ENCODE measurements around the gene MAN1C1.

DNA sequence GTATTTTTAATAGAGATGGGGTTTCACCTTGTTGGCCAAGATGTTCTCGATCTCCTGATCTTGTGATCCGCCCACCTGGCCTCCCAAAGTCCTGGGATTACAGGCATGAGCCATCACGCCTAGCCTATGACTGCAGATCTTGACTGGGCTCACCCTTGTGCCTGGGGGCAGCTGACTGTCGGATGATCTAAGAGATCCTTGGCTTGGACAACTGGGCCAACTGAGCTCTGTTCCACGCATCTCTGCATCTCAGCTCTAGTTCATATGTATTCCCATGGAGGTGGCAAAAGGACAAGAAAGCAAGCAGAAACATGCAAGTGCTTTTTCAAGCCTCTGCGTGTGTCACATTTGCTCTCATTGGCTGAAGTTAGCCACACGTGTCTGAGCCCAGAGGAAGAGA lies 107.6 kb downstream of the MAN1C1 start:
- TF ChIP-seq, protein P1, sequence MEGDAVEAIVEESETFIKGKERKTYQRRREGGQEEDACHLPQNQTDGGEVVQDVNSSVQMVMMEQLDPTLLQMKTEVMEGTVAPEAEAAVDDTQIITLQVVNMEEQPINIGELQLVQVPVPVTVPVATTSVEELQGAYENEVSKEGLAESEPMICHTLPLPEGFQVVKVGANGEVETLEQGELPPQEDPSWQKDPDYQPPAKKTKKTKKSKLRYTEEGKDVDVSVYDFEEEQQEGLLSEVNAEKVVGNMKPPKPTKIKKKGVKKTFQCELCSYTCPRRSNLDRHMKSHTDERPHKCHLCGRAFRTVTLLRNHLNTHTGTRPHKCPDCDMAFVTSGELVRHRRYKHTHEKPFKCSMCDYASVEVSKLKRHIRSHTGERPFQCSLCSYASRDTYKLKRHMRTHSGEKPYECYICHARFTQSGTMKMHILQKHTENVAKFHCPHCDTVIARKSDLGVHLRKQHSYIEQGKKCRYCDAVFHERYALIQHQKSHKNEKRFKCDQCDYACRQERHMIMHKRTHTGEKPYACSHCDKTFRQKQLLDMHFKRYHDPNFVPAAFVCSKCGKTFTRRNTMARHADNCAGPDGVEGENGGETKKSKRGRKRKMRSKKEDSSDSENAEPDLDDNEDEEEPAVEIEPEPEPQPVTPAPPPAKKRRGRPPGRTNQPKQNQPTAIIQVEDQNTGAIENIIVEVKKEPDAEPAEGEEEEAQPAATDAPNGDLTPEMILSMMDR (IDR thresholded peaks at IDR 0.05) = no peak
- no peak for TF ChIP-seq POLR2A (IDR thresholded peaks at IDR 0.05)
